SK-N-MC (cell line): ENCODE measurements around the gene NES.

Source experiments
- EZH2 ChIP-seq: fragments of 200-600 bp; sonication (generic); IDR thresholded peaks from one replicate; pipeline ENCODE4 v1.6.1; 2017; ENCODE audit warnings: antibody characterized with exemption
- POLR2AphosphoS5 ChIP-seq: IDR thresholded peaks from 2 replicates; pipeline ENCODE4 v1.6.1; 2012; ENCODE audit warnings: mild to moderate bottlenecking, low read depth, low read length, borderline replicate concordance

GRCh38 chr1:156643049-156643777, 34.0 kb downstream of the NES start:
- TF ChIP-seq EZH2 (no peak), POLR2AphosphoS5 (no peak)
